Type B pancreatic cell (in vitro differentiated cells): Measurements from ENCODE around the gene H2BK1. TPM values are rescaled to one million over a fixed set of nuclear protein-coding genes. Genes with fewer than 3 reads are reported as not detected.

ENCODE experiments used
- DNase-seq: peaks from one replicate; pipeline ENCODE4 v3.0.0; 2021; ENCODE audit warnings: mixed read lengths; ENCODE audit not compliant: unreplicated experiment; ENCODE audit errors: extremely low spot score
- H3K27ac Mint-ChIP-seq: 2 replicates; pipeline ENCODE4 v1.8.0; 2021; ENCODE audit warnings: mild to moderate bottlenecking, mixed read lengths
- H3K27me3 Mint-ChIP-seq: 2 replicates; pipeline ENCODE4 v1.8.0; 2021; ENCODE audit warnings: mixed read lengths
- H3K36me3 Mint-ChIP-seq: 2 replicates; pipeline ENCODE4 v1.8.0; 2021; ENCODE audit warnings: mixed read lengths
- H3K4me1 Mint-ChIP-seq: one replicate; pipeline ENCODE4 v1.8.0; 2021; ENCODE audit warnings: mixed read lengths; ENCODE audit not compliant: unreplicated experiment
- H3K4me3 Mint-ChIP-seq: 2 replicates; pipeline ENCODE4 v1.8.0; 2021; ENCODE audit warnings: mild to moderate bottlenecking, mixed read lengths
- H3K9me3 Mint-ChIP-seq: 2 replicates; pipeline ENCODE4 v1.8.0; 2021; ENCODE audit warnings: mixed read lengths
- total RNA-seq: library from RNA; stranded (reverse); gene quantifications from 2 replicates; pipeline ENCODE4 v1.2.1, GENCODE V29; 2021; ENCODE audit warnings: low replicate concordance
- TF ChIP-seq, protein P1 (sequence below): fragments of 200-600 bp; sonication (generic); conservative IDR thresholded peaks from 2 replicates; pipeline ENCODE4 v1.5.0; 2021; ENCODE audit warnings: antibody characterized with exemption, mild to moderate bottlenecking

H2BK1 gene
- total RNA-seq, 1 donor from 2014 or later, result not detected

DNA sequence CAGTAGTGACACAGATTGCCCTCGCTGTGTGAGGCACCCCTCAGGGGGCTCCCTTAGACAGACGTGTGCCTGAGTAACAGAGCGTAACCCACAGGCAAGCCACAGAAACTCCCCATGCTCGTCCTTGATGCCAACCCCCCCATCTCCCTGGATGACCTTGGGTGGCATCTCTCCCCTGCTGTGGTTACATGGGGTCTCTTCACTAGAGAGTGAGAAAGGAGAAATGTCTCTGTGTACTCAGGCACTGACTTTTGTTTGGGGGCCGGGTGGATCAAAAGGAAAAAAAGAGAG is 22.1 kb downstream of the H2BK1 start:
- Mint-ChIP-seq H3K27me3 (peaks cover 26% of the 10 kb centered on the region), H3K4me3 (no peak overlapping the region), H3K9me3 (no peaks in the 10 kb centered on the region), H3K4me1 (no peaks in the 10 kb centered on the region), H3K36me3 (no peaks in the 10 kb centered on the region), H3K27ac (no peak overlapping the region)
- TF ChIP-seq, protein P1, sequence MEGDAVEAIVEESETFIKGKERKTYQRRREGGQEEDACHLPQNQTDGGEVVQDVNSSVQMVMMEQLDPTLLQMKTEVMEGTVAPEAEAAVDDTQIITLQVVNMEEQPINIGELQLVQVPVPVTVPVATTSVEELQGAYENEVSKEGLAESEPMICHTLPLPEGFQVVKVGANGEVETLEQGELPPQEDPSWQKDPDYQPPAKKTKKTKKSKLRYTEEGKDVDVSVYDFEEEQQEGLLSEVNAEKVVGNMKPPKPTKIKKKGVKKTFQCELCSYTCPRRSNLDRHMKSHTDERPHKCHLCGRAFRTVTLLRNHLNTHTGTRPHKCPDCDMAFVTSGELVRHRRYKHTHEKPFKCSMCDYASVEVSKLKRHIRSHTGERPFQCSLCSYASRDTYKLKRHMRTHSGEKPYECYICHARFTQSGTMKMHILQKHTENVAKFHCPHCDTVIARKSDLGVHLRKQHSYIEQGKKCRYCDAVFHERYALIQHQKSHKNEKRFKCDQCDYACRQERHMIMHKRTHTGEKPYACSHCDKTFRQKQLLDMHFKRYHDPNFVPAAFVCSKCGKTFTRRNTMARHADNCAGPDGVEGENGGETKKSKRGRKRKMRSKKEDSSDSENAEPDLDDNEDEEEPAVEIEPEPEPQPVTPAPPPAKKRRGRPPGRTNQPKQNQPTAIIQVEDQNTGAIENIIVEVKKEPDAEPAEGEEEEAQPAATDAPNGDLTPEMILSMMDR, result no peak
- no peak for DNase-seq

DNA sequence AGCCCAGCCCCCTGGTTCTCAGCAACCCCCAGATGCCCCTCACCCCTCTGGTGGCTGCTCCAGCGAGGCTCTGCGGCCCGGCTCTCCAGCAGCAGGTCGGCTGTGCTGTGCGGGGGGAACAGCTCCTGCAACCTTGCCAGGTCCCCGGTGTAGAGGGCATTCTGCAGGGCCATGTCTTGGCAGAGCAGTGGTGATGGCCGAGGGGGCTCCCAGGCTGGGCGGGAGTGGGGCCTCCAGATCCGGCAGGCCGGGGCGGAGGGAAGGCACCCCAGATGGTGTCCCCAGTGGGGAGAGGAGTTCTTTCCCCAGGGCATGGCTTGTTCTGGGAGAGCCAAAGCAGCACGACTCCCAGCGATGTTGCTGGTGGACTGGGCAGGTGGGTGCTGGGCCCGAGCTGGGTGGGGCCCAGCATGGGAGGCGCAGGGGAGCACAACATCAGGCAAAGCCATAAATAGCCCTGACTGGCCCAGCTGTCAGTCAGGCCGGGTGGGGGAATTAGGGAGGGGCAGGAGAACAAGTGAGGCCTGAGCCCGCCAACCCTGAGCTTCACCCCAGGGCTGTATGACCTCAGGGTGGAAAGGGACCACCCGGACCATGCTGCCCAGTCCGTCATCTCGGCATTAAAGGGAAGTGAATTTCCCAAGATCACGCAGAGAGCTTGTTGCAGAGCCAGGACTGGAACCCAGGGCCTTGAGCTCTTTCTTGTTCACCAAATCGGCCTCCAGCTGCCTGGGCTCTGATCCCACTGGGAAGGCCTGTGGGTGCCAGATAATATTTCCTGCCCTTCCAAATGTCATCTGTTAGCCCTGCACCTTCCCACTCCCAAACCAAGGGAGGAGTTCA is 22.7 kb downstream of the H2BK1 start:
- Mint-ChIP-seq H3K27ac (no peak overlapping the region), H3K36me3 (no peaks in the 10 kb centered on the region), H3K9me3 (no peaks in the 10 kb centered on the region), H3K4me3 (no peak overlapping the region), H3K4me1 (no peaks in the 10 kb centered on the region), H3K27me3 (peaks cover 26% of the 10 kb centered on the region)
- TF ChIP-seq, protein P1, result no peak
- DNase-seq, result no peak

DNA sequence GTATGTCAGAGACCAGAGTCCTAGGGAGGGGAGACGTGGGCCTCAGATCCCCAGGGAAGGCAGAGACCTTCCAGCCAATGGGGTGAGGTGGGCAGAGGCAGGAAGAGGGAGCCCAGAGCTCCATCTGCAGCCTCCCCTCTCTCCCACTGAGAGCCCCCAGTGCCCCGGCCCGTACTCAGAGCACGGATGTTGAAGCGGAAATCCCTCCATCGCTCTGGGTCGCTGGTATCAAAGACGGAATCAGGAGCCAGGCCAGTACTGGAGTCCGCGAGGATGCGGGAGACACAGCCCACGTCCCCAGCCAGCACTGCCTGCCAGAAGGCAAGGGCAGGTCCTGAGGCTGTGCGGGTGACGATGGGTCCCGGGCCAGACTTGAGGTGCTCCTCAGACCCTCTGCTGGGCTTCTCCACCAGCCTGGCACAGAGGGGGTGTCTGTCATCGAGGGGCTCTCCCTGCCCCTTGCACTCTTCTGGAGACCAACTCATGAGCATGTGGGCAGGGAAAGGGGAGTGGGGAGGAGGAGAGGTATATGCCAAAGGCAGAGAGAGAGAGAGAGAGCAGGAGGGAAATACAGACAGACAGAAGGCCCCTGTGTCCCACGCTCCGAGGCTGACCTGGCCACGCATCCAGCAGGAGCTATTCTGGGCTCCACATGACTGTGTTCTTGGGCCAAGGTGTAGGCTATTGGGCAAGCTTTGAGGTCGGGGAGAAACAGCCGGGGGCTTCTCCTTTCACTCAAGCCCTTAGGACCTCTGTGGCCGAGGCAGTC is 23.5 kb downstream of the H2BK1 start, which contains the start of gene ASB10:
Gene ASB10, minus strand, starts transcription at position 611 of the 769 bp plus-strand sequence. Its CDS starts 120 bp downstream, at position 491.
- TF ChIP-seq, protein P1, result no peak
- Mint-ChIP-seq H3K9me3 (no peaks in the 10 kb centered on the region), H3K27me3 (peaks cover 30% of the 10 kb centered on the region), H3K36me3 (no peaks in the 10 kb centered on the region), H3K4me3 (no peak within 1 kb of the TSS), H3K27ac (no peak within 1 kb of the TSS), H3K4me1 (no peaks in the 10 kb centered on the region)
- DNase-seq, result no peak

DNA sequence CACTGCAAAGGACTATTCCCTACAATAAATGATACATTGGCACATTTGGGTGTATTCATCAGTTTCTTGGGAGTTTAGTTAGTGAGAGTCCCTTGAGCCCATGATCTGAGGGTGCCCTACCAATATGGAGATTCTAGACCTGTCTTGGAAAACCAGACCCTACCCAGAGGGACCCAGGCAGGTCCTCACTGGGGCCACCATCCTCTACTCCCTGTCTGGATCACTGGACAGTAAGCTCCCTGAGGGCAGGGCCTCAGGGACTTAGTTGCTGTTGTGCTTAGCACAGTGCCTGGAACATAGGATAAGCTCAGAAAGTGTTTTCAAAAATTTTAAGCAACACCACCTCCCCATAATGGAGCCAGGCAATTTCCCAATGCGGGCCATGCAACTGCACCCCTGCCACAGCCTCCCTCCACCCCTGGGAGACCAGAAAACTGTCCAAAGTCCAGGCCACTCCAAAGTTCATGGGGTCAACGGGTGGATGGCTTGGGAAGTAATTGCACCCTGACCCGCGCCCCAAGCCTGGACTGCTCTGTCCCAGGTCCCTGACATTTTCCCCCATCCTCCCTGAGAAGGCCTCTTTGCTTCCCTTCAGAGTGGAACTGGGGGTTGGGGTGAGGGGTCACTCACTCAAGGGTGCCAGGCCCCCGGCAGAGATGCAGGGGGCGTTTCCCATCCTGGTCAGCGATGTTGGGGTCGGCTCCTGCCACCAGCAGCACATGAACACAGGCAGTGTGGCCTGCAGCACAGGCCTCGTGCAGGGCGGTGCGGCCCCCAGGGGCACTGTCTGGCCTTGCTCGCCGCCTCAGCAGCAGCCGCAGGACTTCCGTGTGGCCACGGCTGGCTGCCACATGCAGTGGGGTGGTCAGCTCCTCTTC is 24.3 kb downstream of the H2BK1 start:
- TF ChIP-seq, protein P1, result no peak
- no peaks in the 10 kb centered on the region for H3K36me3 Mint-ChIP-seq
- no peak for DNase-seq
- H3K4me1 Mint-ChIP-seq, result no peaks in the 10 kb centered on the region
- no peak overlapping the region for H3K27ac Mint-ChIP-seq
- no peaks in the 10 kb centered on the region for H3K9me3 Mint-ChIP-seq
- H3K4me3 Mint-ChIP-seq, result no peak overlapping the region
- H3K27me3 Mint-ChIP-seq, result peaks cover 29% of the 10 kb centered on the region

DNA sequence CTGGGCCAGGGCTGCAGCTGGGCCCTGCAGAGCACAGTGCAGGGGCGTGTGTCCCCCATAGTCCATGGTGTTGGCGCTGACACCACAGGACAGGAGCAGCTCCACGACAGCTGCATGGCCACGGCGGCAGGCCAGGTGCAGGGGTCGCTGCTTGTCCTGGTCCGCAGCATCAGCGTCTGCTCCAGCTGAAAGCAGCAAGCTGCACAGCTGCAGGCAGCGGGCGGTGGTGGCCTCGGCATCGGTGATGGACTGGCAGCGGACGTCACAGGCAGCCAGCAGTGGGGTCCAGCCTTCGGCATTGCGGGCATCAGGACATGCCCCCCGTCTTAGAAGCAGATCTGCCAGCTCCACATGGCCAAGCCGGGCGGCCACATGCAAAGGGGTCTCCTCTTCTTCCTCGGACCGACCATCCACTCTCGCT is 29.3 kb downstream of the H2BK1 start:
- H3K27me3 Mint-ChIP-seq, result peaks cover 38% of the 10 kb centered on the region
- no peak overlapping the region for H3K4me3 Mint-ChIP-seq
- no peaks in the 10 kb centered on the region for H3K9me3 Mint-ChIP-seq
- DNase-seq, result peak; percentile 60
- no peaks in the 10 kb centered on the region for H3K4me1 Mint-ChIP-seq
- TF ChIP-seq, protein P1, result no peak
- H3K27ac Mint-ChIP-seq, result no peak overlapping the region
- no peaks in the 10 kb centered on the region for H3K36me3 Mint-ChIP-seq
